Progenitor cell of endocrine pancreas (in vitro differentiated cells): Measurements from ENCODE around the gene TAOK2. TPM values are rescaled to one million over a fixed set of nuclear protein-coding genes. Genes with fewer than 3 reads are reported as not detected.
A peak's percentile ranks its signal among the peaks of the same experiment; 100 is the strongest.

Source experiments
- DNase-seq: peaks from one replicate; pipeline ENCODE4 v3.0.0; 2021; ENCODE audit warnings: low spot score; ENCODE audit not compliant: unreplicated experiment
- H3K27ac Mint-ChIP-seq: 2 replicates; pipeline ENCODE4 v1.8.0; 2021; ENCODE audit warnings: mild to moderate bottlenecking, moderate library complexity, mixed read lengths
- H3K27me3 Mint-ChIP-seq: 2 replicates; pipeline ENCODE4 v1.8.0; 2021; ENCODE audit warnings: mixed read lengths
- H3K36me3 Mint-ChIP-seq: 2 replicates; pipeline ENCODE4 v1.8.0; 2022; ENCODE audit warnings: mixed read lengths; ENCODE audit not compliant: insufficient read depth
- H3K4me1 Mint-ChIP-seq: 2 replicates; pipeline ENCODE4 v1.8.0; 2021; ENCODE audit warnings: low read depth, mixed read lengths
- H3K4me3 Mint-ChIP-seq: 2 replicates; pipeline ENCODE4 v1.8.0; 2021; ENCODE audit warnings: low read depth, mild to moderate bottlenecking, moderate library complexity, mixed read lengths
- H3K9me3 Mint-ChIP-seq: 2 replicates; pipeline ENCODE4 v1.8.0; 2021; ENCODE audit warnings: low read depth, mixed read lengths
- total RNA-seq: library from RNA; stranded (reverse); gene quantifications from 2 replicates; pipeline ENCODE4 v1.2.1, GENCODE V29; 2021
- TF ChIP-seq, protein P1 (sequence below): fragments of 200-600 bp; sonication (generic); IDR thresholded peaks from one replicate; pipeline ENCODE4 v1.5.0; 2021; ENCODE audit warnings: antibody characterized with exemption, mild to moderate bottlenecking; ENCODE audit not compliant: unreplicated experiment

TAOK2 gene
- total RNA-seq, 1 donor from 2014 or later, result 54.0 TPM

DNA sequence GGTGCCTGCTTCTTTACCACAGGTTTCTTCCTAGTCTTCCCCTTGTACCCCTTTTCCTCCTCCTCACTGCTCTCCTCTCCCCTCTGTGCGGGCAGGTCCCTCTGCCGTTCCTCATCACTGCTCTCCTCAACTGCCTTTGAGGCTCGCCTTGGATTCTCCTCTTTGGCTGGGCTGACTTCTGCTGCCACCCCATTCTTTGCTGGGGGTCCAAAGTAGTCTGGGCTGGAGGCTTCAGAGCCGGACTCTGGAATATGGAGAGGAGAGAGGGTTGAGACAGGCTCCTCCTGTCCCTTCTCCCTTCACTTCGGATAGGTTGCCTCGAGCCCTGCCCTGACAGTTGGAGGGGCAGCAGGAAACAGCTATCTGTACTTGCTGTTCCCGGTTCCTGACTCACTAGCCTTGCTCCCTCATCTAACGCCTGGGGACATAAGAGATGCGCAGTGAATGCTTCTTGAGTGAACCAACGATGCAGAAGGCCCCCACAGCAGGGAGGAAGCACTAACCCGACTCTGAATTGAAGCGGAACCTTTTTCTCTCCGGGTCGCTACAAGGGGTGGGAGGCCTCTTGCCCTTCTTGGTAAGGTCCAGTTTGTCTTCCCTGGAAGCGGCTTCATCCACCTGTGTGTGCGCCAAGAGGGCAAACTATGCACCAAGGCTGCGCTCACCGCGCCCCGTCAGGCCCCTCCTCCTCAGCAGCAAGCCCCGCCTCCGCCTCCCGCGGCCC is 21.1 kb downstream of the TAOK2 start:
- Mint-ChIP-seq H3K4me3 (peak overlapping the region; percentile 98), H3K4me1 (peaks cover 16% of the 10 kb centered on the region), H3K27ac (peak overlapping the region; percentile 98), H3K27me3 (no peaks in the 10 kb centered on the region), H3K9me3 (no peaks in the 10 kb centered on the region), H3K36me3 (peaks cover 2% of the 10 kb centered on the region)
- DNase-seq, result no peak
- TF ChIP-seq, protein P1, sequence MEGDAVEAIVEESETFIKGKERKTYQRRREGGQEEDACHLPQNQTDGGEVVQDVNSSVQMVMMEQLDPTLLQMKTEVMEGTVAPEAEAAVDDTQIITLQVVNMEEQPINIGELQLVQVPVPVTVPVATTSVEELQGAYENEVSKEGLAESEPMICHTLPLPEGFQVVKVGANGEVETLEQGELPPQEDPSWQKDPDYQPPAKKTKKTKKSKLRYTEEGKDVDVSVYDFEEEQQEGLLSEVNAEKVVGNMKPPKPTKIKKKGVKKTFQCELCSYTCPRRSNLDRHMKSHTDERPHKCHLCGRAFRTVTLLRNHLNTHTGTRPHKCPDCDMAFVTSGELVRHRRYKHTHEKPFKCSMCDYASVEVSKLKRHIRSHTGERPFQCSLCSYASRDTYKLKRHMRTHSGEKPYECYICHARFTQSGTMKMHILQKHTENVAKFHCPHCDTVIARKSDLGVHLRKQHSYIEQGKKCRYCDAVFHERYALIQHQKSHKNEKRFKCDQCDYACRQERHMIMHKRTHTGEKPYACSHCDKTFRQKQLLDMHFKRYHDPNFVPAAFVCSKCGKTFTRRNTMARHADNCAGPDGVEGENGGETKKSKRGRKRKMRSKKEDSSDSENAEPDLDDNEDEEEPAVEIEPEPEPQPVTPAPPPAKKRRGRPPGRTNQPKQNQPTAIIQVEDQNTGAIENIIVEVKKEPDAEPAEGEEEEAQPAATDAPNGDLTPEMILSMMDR, result no peak

DNA sequence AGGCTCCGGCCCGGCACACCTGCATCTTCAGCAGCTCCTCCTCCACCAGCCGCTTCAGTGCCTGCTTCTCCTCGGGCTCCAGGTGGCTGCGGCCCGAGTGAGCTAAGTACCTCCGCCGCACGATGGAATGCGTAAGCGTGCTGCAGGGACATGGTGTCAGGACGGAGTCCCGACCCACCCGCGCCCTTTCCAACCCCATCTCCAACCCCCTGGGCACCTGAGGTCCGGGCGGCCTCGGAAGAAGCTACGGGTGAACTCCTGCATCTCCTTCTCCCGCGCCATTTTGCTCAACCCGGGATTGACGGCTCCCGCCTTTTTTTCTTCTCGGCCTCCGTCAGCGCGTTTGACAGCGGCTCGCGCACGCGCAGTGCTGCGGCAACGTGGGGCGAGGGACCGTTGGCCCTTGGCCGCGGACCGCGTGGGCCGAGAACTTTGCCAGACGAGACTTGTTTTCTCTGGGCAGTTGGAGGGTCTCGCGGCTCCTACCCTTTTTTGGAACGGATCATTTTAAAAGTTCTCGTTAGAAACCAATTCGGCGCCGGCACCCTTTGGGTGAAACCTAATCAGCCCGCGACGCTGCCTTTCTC is 21.7 kb downstream of the TAOK2 start, which contains the start of gene HIRIP3:
HIRIP3 (minus strand) TSS at position 294 of the 587 bp plus-strand sequence; CDS start at position 282, 12 bp downstream.
- TF ChIP-seq, protein P1, result no peak
- H3K27me3 Mint-ChIP-seq, result no peaks in the 10 kb centered on the region
- H3K36me3 Mint-ChIP-seq, result peaks cover 2% of the 10 kb centered on the region
- peak within 1 kb of the TSS; percentile 98 for H3K27ac Mint-ChIP-seq
- peak; percentile 68 for DNase-seq
- H3K4me3 Mint-ChIP-seq, result peak within 1 kb of the TSS; percentile 98
- H3K4me1 Mint-ChIP-seq, result peaks cover 16% of the 10 kb centered on the region
- H3K9me3 Mint-ChIP-seq, result no peaks in the 10 kb centered on the region

DNA sequence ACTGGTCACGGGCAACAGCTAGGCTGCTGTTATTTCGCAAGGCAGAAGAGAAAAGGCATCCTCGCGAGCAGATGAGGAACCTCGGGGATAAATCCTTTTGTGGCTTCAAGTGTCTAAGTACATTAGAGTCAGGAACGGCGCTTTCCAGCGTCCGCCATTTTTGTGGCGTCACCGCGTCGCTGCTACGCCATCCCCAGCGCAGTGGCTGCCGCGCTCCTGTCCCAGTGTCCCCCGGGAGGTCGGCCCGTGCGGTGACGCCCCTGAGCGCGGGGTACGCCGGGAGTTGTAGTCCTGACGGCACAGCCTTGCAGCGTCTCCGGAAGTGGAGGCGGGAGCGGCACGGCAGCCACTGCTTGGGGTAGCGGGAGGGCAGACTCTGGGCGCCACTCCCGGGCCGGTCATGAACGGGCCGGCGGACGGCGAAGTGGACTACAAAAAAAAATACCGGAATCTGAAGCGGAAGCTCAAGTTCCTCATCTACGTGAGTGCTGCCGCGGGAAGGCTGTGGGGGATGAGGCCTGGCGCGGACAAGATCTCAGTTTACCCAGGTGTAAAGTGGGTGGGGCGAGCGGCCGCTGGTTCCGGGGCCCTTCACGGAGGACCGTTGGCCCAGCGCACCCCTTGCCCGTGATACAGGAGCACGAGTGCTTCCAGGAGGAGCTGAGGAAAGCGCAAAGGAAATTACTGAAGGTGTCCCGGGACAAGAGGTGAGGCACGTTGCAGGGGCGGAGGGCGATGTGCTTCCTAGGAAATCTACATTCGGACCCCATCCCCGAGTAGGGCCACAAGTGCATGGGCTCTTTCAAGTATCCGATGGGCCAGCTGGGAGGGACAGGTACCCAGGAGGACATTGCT is 22.5 kb downstream of the TAOK2 start, which contains the start of gene INO80E:
INO80E (plus strand) TSS at position 331 of the 855 bp plus-strand sequence; CDS start at position 401, 70 bp downstream.
- peaks cover 16% of the 10 kb centered on the region for H3K4me1 Mint-ChIP-seq
- peak; percentile 98 for DNase-seq
- H3K4me3 Mint-ChIP-seq, result peak within 1 kb of the TSS; percentile 98
- no peaks in the 10 kb centered on the region for H3K27me3 Mint-ChIP-seq
- H3K27ac Mint-ChIP-seq, result peak within 1 kb of the TSS; percentile 98
- no peaks in the 10 kb centered on the region for H3K9me3 Mint-ChIP-seq
- peaks cover 2% of the 10 kb centered on the region for H3K36me3 Mint-ChIP-seq
- TF ChIP-seq, protein P1, result no peak

DNA sequence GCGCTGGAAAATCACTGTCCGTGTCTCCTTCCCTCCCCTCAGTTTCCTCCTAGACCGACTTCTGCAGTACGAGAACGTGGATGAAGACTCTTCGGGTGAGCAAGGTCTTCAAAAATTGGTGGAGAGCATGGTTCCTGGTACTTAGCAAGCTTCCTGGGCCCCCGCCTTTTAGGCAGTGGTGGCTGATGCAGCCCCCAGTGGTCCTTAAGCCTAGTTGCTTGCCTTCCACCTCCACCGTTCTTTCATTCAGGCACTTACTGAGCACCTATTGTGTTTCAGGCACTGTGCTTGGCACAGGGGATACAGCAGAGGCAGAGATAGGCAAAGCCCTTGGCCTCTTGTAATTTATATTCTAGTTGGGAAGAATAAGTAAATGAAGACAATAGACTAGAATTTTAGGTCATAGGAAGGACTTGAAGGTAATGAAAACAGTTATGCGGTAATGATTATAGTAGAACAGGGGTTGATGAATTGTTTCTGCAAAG is 23.1 kb downstream of the TAOK2 start:
- Mint-ChIP-seq H3K4me3 (peak overlapping the region; percentile 98), H3K27ac (peak overlapping the region; percentile 98), H3K9me3 (no peaks in the 10 kb centered on the region), H3K36me3 (peaks cover 2% of the 10 kb centered on the region), H3K4me1 (peaks cover 16% of the 10 kb centered on the region), H3K27me3 (no peaks in the 10 kb centered on the region)
- no peak for DNase-seq
- TF ChIP-seq, protein P1, result no peak

DNA sequence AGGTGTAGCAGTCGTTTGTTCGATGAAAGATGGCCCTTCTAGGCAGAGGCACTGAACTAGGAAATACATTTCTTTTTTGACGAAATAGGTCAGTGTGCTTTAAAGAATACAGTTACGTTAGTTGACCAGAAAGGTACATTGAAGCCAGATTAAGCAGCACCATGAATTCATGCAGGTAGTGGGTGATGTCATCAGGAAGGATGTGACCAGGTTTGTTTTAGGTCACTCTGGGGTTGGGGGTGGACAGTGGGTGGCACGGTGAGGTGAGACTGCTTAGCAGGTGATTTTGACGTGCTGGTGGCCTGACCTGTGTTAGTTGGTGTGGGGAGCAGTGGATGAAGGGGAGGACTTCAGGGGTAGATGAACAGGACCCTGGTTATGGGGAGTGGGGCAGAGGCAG is 25.9 kb downstream of the TAOK2 start:
- H3K4me3 Mint-ChIP-seq, result no peak overlapping the region
- peaks cover 4% of the 10 kb centered on the region for H3K36me3 Mint-ChIP-seq
- H3K27ac Mint-ChIP-seq, result no peak overlapping the region
- no peaks in the 10 kb centered on the region for H3K9me3 Mint-ChIP-seq
- TF ChIP-seq, protein P1, result no peak
- no peak for DNase-seq
- peaks cover 11% of the 10 kb centered on the region for H3K4me1 Mint-ChIP-seq
- H3K27me3 Mint-ChIP-seq, result no peaks in the 10 kb centered on the region
